A549 (cell line): ENCODE measurements around the gene ELMO3. TPM values are rescaled to one million over a fixed set of nuclear protein-coding genes. Genes with fewer than 3 reads are reported as not detected.

Source experiments
- ATAC-seq, 2 experiments: fragments of 200-7000 bp in 1 of 2; fragments of >200 bp in 1 of 2; cut with Nextera tagmentation in 1 of 2; cut with Tn5 transposase in 1 of 2; 3 replicates each; pipeline versions ENCODE4 v1.8.0 to v1.9.1; 2018 to 2020; ENCODE audit warnings: mild to moderate bottlenecking in 1 of 2, moderate library complexity in 1 of 2
- CTCF ChIA-PET: fragments of 300-600 bp; sonication (Branson Sonifier 250); formaldehyde crosslinking; extraction: SDS; loops from one replicate; lab custom pipeline; 2021; ENCODE audit warnings: antibody characterized with exemption, inconsistent platforms; lab: Yijun Ruan, JAX
- POLR2A ChIA-PET: fragments of 350-600 bp; formaldehyde crosslinking; extraction: SDS; loops from one replicate; lab custom pipeline; 2021; ENCODE audit warnings: antibody characterized with exemption, inconsistent platforms; lab: Yijun Ruan, JAX
- DNase-seq, 2 experiments: peaks; one replicate each; pipeline versions ENCODE4 v3.0.0 to v3.0.0-alpha.2; 2011 to 2016; ENCODE audit warnings: low read depth in 1 of 2, low spot score in 1 of 2
- FAIRE-seq: peaks from 2 replicates; lab custom pipeline; 2011; peaks lifted over from hg19 to GRCh38; lab: Jason Lieb, UNC
- H3K27ac ChIP-seq, 2 experiments: fragments of >200 bp; sonication (Bioruptor Twin); formaldehyde crosslinking; 3 replicates each; pipeline ENCODE4 v1.5.1; 2016 to 2017
- H3K4me1 ChIP-seq: fragments of >200 bp; sonication (Bioruptor Twin); formaldehyde crosslinking; 3 replicates; pipeline ENCODE4 v1.6.1; 2016
- H3K4me2 ChIP-seq: fragments of >200 bp; sonication (Bioruptor Twin); formaldehyde crosslinking; 3 replicates; pipeline ENCODE4 v1.6.1; 2016
- H3K4me3 ChIP-seq: fragments of >200 bp; sonication (Bioruptor Twin); formaldehyde crosslinking; 3 replicates; pipeline ENCODE4 v1.5.1; 2016
- H3K9me3 ChIP-seq: fragments of >200 bp; sonication (Bioruptor Twin); formaldehyde crosslinking; 3 replicates; pipeline ENCODE4 v1.6.1; 2016
- CBX2 ChIP-seq: fragments of 200-600 bp; sonication (generic); IDR thresholded peaks from 2 replicates; pipeline ENCODE4 v1.6.1; 2016; ENCODE audit warnings: low read depth, mild to moderate bottlenecking, borderline replicate concordance
- CEBPB ChIP-seq, 2 experiments: fragments of >200 bp in 1 of 2; sonication (Bioruptor Twin) in 1 of 2; formaldehyde crosslinking in 1 of 2; IDR thresholded peaks; 2 replicates each; pipeline ENCODE4 v1.6.1; 2012 to 2016
- CHD2 ChIP-seq: fragments of 150-350 bp; IDR thresholded peaks from 2 replicates; pipeline ENCODE4 v1.6.1; 2014; ENCODE audit warnings: low read length; ENCODE audit not compliant: partially characterized antibody
- CTCF ChIP-seq: fragments of >200 bp; sonication (Bioruptor Twin); formaldehyde crosslinking; IDR thresholded peaks from 3 replicates; pipeline ENCODE4 v1.5.1; 2016
- EHF ChIP-seq: fragments of 250-450 bp; sonication (Bioruptor Pico); IDR thresholded peaks from 2 replicates; pipeline ENCODE4 v1.5.0; 2020; ENCODE audit warnings: mild to moderate bottlenecking
- ELK1 ChIP-seq: fragments of 150-350 bp; IDR thresholded peaks from 2 replicates; pipeline ENCODE4 v1.6.1; 2014; ENCODE audit warnings: low read depth, mild to moderate bottlenecking, low read length
- EP300 ChIP-seq, 2 experiments: fragments of >200 bp; sonication (Bioruptor Twin); formaldehyde crosslinking; IDR thresholded peaks; 2 replicates in 1 of 2; 3 replicates in 1 of 2; pipeline ENCODE4 v1.6.1; 2016 to 2017
- ESRRA ChIP-seq: fragments of 150-350 bp; IDR thresholded peaks from 2 replicates; pipeline ENCODE4 v1.6.1; 2014; ENCODE audit warnings: mild to moderate bottlenecking, low read length, borderline replicate concordance
- FOSB ChIP-seq: fragments of 250-450 bp; sonication (Bioruptor Pico); IDR thresholded peaks from 2 replicates; pipeline ENCODE4 v1.5.0; 2020; ENCODE audit warnings: mild to moderate bottlenecking, moderate library complexity
- FOXS1 ChIP-seq: fragments of 250-450 bp; sonication (Bioruptor Pico); IDR thresholded peaks from 2 replicates; pipeline ENCODE4 v1.5.0; 2020; ENCODE audit warnings: mild to moderate bottlenecking, moderate library complexity
- GATA3 ChIP-seq: IDR thresholded peaks from 2 replicates; pipeline ENCODE4 v1.6.1; 2012; ENCODE audit warnings: borderline replicate concordance
- HDAC2 ChIP-seq: fragments of 200-600 bp; sonication (generic); IDR thresholded peaks from 2 replicates; pipeline ENCODE4 v1.6.1; 2016
- HMGXB4 ChIP-seq: fragments of 250-450 bp; sonication (Bioruptor Pico); IDR thresholded peaks from 2 replicates; pipeline ENCODE4 v1.5.0; 2021; ENCODE audit warnings: mild to moderate bottlenecking, moderate library complexity, borderline replicate concordance
- MAFK ChIP-seq: fragments of 450-650 bp; IDR thresholded peaks from 2 replicates; pipeline ENCODE4 v1.6.1; 2014; ENCODE audit not compliant: partially characterized antibody
- NPAS2 ChIP-seq: fragments of 250-450 bp; sonication (Bioruptor Pico); IDR thresholded peaks from 2 replicates; pipeline ENCODE4 v1.8.0; 2022; ENCODE audit warnings: mild to moderate bottlenecking, moderate library complexity, borderline replicate concordance
- PHF8 ChIP-seq: fragments of 200-600 bp; sonication (generic); IDR thresholded peaks from 2 replicates; pipeline ENCODE4 v1.6.1; 2016; ENCODE audit warnings: low read depth, mild to moderate bottlenecking, antibody characterized with exemption, moderate library complexity, borderline replicate concordance
- POLR2A ChIP-seq: IDR thresholded peaks from 2 replicates; pipeline ENCODE4 v1.6.1; 2012; ENCODE audit warnings: mild to moderate bottlenecking, low read length
- RCOR1 ChIP-seq: fragments of 150-350 bp; IDR thresholded peaks from 2 replicates; pipeline ENCODE4 v1.6.1; 2014; ENCODE audit warnings: antibody characterized with exemption, low read length, low read depth
- RFX5 ChIP-seq: fragments of 450-650 bp; IDR thresholded peaks from 2 replicates; pipeline ENCODE4 v1.7.1; 2014; ENCODE audit warnings: antibody characterized with exemption, mild to moderate bottlenecking, moderate library complexity
- RNF2 ChIP-seq: fragments of 200-600 bp; sonication (generic); IDR thresholded peaks from 2 replicates; pipeline ENCODE4 v1.6.1; 2016; ENCODE audit warnings: low read depth, mild to moderate bottlenecking, antibody characterized with exemption, moderate library complexity, borderline replicate concordance
- TFCP2L1 ChIP-seq: fragments of 250-450 bp; sonication (Bioruptor Pico); IDR thresholded peaks from 2 replicates; pipeline ENCODE4 v1.5.0; 2021; ENCODE audit warnings: mild to moderate bottlenecking
- TP53 ChIP-seq: fragments of 250-450 bp; sonication (Bioruptor Pico); IDR thresholded peaks from 2 replicates; pipeline ENCODE4 v1.5.0; 2021; ENCODE audit warnings: mild to moderate bottlenecking, moderate library complexity
- ZFP36 ChIP-seq: fragments of 450-650 bp; IDR thresholded peaks from 2 replicates; pipeline ENCODE4 v1.6.1; 2014; ENCODE audit warnings: borderline replicate concordance; ENCODE audit not compliant: partially characterized antibody
- ZSCAN20 ChIP-seq: fragments of 250-450 bp; sonication (Bioruptor Pico); IDR thresholded peaks from 2 replicates; pipeline ENCODE4 v1.8.0; 2022; ENCODE audit warnings: mild to moderate bottlenecking, moderate library complexity
- WGBS: methylation state at CpG from one replicate; pipeline ENCODE4 v1.1.6; 2017; ENCODE audit errors: missing lambda C conversion rate; 5-methylcytosine and 5-hydroxymethylcytosine counted together
- polyA plus RNA-seq, 4 experiments: library from polyadenylated mRNA; depleted of rRNA in 3 of 4; stranded (reverse); fragments of >200 nt; fragmentation: RNase III in 1 of 4; extraction: RNeasy Plus Mini Kit Qiagen cat#74134 plus additional on column Dnase treatment in 1 of 4; gene quantifications; 2 replicates in 3 of 4; 3 replicates in 1 of 4; pipeline ENCODE4 v1.2.3, GENCODE V29; 2011 to 2017
- TF ChIP-seq, protein P1 (sequence below): fragments of 450-650 bp; IDR thresholded peaks from 2 replicates; pipeline ENCODE4 v1.6.1; 2014; ENCODE audit warnings: antibody characterized with exemption
- TF ChIP-seq, protein P2 (sequence below): fragments of >200 bp; sonication (Bioruptor Twin); formaldehyde crosslinking; IDR thresholded peaks from 2 replicates; pipeline ENCODE4 v1.6.1; 2016
- TF ChIP-seq, protein P3 (sequence below): IDR thresholded peaks from 2 replicates; pipeline ENCODE4 v1.6.1; 2012; ENCODE audit warnings: low read depth, borderline replicate concordance
- TF ChIP-seq, protein P4 (sequence below): fragments of >200 bp; sonication (Bioruptor Twin); formaldehyde crosslinking; IDR thresholded peaks from 3 replicates; pipeline ENCODE4 v1.6.1; 2016
- TF ChIP-seq, protein P5 (sequence below): fragments of 250-450 bp; sonication (Bioruptor Pico); IDR thresholded peaks from 2 replicates; pipeline ENCODE4 v1.5.0; 2020; ENCODE audit warnings: low read depth, mild to moderate bottlenecking, moderate library complexity

The ELMO3 gene
- polyA plus RNA-seq, 2 of the 4 experiments (the other 2 are of a cell fraction), result 0.62 to 1.4 TPM

DNA sequence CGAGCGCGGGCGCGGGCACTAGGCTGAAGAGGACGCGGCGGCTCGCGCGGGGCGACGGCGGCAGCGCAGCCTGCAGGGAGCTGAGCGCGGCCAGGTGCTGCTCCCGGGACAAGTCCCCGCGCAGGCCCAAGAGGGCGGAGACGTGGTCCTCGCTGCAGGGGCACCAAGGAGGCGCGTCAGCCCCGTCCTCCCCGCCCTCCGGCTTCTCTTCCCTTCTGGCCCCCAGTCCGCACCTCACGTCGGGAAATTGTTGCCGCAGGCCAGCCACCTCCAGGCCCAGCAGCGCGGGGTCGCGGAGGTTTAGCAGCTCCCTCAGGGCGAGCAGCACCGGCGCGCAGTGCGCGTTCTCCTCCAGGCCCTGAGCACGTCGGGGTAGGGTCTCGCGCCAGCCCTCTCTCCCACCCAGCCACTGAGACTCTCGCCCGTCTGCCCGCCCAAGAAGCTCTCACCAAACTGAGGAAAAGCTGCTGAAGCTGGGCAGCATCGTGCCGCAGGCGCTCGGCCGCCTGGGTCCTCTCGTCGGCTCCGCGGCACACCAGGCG is 14.4 kb upstream of the ELMO3 start (continued):
- TF ChIP-seq, protein P1, sequence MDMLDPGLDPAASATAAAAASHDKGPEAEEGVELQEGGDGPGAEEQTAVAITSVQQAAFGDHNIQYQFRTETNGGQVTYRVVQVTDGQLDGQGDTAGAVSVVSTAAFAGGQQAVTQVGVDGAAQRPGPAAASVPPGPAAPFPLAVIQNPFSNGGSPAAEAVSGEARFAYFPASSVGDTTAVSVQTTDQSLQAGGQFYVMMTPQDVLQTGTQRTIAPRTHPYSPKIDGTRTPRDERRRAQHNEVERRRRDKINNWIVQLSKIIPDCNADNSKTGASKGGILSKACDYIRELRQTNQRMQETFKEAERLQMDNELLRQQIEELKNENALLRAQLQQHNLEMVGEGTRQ, result no peak

DNA sequence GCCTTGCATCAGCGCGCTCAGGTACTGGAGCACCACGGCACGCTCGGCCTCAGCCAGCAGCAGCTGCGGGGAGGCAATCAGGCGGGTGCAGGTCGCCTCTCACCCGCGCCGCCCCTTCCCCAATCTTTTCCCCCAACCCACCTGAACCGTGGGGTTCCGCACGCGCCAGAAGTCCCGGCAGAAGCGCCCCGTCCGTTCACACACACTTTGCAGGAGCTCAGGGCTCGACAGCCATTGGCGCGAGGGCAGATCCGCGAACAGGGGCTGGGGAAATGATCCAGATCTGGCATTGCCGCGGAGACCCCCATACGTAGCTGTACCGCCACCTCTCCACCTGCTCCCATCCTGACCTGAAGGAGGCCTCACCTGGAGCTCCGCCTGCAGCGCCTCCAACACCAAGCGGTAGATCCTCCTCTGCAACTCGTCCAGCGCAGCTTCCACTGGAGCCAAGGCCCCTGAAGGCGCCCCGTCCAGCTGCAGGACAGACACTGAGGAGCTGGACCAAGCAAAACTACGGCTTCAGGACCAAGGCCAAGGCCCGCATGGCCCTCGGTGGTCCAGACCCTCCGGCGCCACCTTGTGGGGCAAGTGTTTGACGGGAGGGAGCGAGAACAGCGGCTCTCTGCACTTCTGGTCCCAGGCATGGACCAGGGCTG is 13.8 kb upstream of the ELMO3 start:
- CTCF ChIA-PET, result interaction anchor here (0.5 to 10.7 kb wide), 61 partner anchors 9 to 293 kb away, joined by 3 to 162 read pairs (median 5); partner anchors contain the start of genes B3GNT9, CES3, FBXL8 and NOL3
- no peak overlapping the region for H3K27ac ChIP-seq
- POLR2A ChIA-PET, result interaction anchor here (1.5 to 1.6 kb wide), 3 partner anchors 11 to 167 kb away, joined by 3 to 4 read pairs (median 3); partner anchors contain the start of gene TMEM208
- peak; percentile 73 to 91 for DNase-seq
- H3K4me2 ChIP-seq, result peak overlapping the region; percentile 89
- no peak for FAIRE-seq
- H3K4me1 ChIP-seq, result peaks cover 33% of the 10 kb centered on the region
- H3K4me3 ChIP-seq, result no peak overlapping the region; the same call in 2 of the 3 replicates
- 49% methylated on average over 35 of the region's 43 CpGs for WGBS
- H3K9me3 ChIP-seq, result no peaks in the 10 kb centered on the region
- ATAC-seq, result peak; percentile 63 to 75
- TF ChIP-seq NPAS2 (CRISPR knock-in tag), result no peak
- no peak for TF ChIP-seq CBX2
- no peak for TF ChIP-seq TFCP2L1 (CRISPR knock-in tag)
- TF ChIP-seq CHD2, result no peak
- TF ChIP-seq EP300 (IDR thresholded peaks at IDR 0.05), result no peak
- TF ChIP-seq CEBPB (IDR thresholded peaks at IDR 0.05), result no peak
- 0 out of 2 replicates have a peak, but pooled peaks have one; percentile 30 for TF ChIP-seq EHF (CRISPR knock-in tag)
- no peak for TF ChIP-seq RNF2
- TF ChIP-seq POLR2A, result no peak
- no peak for TF ChIP-seq HDAC2
- no peak for TF ChIP-seq ELK1
- TF ChIP-seq ESRRA, result no peak
- peak; percentile 73 for TF ChIP-seq CTCF
- TF ChIP-seq RFX5, result no peak
- TF ChIP-seq TP53 (CRISPR knock-in tag), result no peak
- no peak for TF ChIP-seq MAFK
- TF ChIP-seq, protein P2, sequence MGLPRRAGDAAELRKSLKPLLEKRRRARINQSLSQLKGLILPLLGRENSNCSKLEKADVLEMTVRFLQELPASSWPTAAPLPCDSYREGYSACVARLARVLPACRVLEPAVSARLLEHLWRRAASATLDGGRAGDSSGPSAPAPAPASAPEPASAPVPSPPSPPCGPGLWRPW, result no peak
- TF ChIP-seq, protein P3, sequence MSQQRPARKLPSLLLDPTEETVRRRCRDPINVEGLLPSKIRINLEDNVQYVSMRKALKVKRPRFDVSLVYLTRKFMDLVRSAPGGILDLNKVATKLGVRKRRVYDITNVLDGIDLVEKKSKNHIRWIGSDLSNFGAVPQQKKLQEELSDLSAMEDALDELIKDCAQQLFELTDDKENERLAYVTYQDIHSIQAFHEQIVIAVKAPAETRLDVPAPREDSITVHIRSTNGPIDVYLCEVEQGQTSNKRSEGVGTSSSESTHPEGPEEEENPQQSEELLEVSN, result no peak
- no peak for TF ChIP-seq HMGXB4 (CRISPR knock-in tag)
- TF ChIP-seq, protein P4, sequence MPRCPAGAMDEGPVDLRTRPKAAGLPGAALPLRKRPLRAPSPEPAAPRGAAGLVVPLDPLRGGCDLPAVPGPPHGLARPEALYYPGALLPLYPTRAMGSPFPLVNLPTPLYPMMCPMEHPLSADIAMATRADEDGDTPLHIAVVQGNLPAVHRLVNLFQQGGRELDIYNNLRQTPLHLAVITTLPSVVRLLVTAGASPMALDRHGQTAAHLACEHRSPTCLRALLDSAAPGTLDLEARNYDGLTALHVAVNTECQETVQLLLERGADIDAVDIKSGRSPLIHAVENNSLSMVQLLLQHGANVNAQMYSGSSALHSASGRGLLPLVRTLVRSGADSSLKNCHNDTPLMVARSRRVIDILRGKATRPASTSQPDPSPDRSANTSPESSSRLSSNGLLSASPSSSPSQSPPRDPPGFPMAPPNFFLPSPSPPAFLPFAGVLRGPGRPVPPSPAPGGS, result no peak
- TF ChIP-seq, protein P5, sequence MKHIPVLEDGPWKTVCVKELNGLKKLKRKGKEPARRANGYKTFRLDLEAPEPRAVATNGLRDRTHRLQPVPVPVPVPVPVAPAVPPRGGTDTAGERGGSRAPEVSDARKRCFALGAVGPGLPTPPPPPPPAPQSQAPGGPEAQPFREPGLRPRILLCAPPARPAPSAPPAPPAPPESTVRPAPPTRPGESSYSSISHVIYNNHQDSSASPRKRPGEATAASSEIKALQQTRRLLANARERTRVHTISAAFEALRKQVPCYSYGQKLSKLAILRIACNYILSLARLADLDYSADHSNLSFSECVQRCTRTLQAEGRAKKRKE (CRISPR knock-in tag), result 0 out of 2 replicates have a peak, but pooled peaks have one; percentile 40
- TF ChIP-seq RCOR1, result no peak
- no peak for TF ChIP-seq ZSCAN20
- no peak for TF ChIP-seq PHF8
- no peak for TF ChIP-seq FOXS1 (CRISPR knock-in tag)
- TF ChIP-seq GATA3, result no peak
- TF ChIP-seq FOSB (CRISPR knock-in tag), result no peak
- TF ChIP-seq ZFP36, result no peak
